HG03575 (cell line): ENCODE measurements around the gene SYF2.

Experiments used
- ATAC-seq: cut with Tn5 transposase; IDR thresholded peaks from one replicate; pipeline ENCODE4 v1.9.1; 2021; ENCODE audit not compliant: unreplicated experiment, insufficient number of reproducible peaks, low FRiP score; ENCODE audit errors: extremely low read depth

The SYF2 gene

GRCh38 chr1:25212725-25213124 is 19.6 kb downstream of the SYF2 start:
- no peak for ATAC-seq

GRCh38 chr1:25210728-25211127 is 21.6 kb downstream of the SYF2 start:
- ATAC-seq = no peak

GRCh38 chr1:25209516-25209915 is 22.8 kb downstream of the SYF2 start:
- ATAC-seq = no peak

DNA sequence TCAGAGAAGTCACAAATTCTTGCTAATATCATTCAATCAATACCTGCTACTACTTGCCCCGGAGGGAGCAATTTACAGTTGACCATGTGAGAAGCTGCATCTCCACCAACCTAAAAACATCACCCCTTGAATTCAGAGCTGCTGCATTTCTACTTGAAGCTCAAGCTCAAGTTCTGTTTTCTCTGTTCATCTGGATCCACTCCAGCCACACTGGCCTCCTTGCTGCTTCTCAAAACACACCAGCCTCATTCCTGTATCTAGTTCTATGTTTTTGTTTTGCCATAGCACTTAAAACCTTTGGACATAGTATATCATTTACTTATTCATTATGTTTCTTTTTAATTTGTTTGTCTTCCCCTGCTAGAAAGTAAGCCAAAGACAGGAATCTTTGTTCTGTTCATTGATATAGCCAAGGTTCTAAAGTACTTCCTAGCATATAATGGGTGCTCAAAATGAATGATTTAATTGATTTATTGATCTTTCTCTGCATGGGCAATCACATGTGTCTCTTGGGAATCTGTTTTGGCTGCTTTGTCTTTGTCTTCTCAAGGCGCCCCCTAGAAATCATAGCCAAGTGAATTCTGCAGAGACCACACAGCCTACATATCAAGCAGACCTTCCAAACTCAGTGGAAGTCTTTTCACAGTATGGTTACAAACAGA is 23.6 kb downstream of the SYF2 start:
- ATAC-seq = no peak

DNA sequence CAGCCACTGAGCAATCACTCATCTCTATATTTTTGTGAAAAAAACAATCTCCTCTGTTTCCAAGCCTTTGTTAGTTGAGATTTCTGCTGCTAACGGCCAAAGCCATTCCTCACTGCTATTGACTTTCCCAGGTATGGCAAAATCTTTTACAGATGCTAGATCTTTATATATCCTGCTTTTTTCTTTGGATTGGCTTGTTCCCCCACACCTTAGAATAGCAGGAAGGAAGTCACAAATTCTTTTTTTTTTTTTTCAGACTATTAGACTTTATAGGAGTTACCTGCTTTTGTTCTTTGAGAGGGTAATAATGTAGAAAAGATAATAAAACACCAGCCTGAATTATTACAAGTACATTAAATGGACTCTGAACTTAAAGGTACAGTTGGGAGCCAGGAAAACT is 24.2 kb downstream of the SYF2 start:
- ATAC-seq = no peak

DNA sequence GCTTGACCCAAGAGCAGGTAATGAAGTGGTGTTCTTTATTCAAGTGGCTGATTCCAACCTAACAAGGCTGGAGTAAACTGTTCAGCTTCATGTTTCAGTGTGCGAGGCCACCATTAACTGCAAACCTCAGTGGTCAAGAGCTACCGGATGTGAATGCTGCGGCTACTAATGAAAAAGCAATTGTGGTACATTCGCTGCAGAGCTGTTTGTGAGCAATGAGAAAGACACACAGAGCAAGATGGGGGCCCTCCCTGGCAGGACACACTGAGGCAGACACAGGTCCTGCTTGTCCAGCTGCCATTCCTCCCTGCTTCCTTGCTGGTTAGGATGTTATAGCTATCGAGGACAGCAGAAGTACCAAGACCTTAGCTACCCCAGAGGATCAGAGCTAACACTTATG is 26.1 kb downstream of the SYF2 start:
- no peak for ATAC-seq

DNA sequence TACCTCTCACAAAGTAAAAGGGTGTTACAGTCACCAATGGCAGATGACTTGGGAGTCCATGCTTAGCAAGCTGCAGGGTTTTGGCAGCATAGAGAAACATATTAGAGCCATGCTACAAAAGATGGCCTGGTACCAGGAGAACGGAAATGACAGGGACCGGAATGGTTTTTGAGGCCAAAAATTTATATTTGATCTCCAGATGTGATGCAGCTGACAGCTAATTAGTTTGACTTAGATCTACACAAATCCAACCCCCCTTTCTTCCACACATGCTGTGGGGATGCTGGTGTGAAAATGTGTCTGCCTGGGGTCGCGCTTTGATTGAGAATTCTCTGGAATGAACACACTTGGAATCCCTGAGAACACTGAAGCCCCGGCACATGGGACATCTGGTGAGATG is 26.5 kb downstream of the SYF2 start:
- no peak for ATAC-seq

- ATAC-seq = no peak
Measured at GRCh38 chr1:25204797-25205480, 27.4 kb downstream of the SYF2 start.

DNA sequence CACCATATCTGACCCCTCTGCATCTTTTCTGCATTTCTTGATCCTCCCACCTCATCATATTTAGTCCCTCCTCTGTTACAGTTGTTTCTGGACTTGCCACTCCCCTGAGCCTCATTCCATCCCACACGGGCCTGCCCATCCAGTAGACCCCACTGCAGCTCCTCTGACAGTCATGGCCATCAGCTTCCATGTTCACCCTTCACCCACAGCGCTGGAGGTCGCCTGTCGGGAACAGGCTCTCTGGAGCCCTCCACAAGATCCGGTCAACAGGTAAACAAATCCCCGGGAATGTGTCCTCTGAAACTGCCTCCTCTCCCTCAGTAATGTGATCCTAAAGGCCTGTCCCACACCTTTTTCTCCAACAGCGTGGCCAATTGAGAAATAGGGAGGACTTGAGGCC is 31.3 kb downstream of the SYF2 start:
- no peak for ATAC-seq

GRCh38 chr1:25199819-25200620 is 32.3 kb downstream of the SYF2 start:
- no peak for ATAC-seq

DNA sequence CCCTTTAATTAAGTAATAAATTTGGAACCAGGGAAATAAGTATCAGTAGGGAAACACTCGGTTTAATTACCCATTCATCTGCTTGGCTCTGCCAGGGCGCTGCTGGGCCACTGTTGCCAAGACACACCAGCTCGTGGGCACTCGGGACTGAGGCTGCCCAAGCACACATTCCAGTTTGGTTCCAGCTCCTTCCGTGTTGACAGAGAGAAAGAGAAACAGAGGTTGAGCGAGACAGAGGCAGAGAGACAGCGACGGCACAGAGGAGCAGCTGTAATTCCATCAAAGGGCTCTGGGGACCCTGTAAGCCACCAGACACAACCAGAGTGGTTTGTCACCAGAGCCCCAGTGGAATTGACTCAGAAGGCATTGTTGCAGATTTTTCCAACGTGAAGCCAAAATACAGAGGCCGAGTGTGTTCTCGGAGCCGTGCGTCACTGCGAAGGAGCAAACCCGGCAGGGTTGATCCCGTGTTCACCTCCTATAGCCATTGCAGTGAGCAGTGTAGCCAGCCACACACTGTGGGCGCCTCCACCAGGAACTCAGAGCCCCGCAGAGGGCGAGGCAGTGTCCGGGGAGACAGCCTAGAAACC is 33.5 kb downstream of the SYF2 start:
- ATAC-seq = no peak

DNA sequence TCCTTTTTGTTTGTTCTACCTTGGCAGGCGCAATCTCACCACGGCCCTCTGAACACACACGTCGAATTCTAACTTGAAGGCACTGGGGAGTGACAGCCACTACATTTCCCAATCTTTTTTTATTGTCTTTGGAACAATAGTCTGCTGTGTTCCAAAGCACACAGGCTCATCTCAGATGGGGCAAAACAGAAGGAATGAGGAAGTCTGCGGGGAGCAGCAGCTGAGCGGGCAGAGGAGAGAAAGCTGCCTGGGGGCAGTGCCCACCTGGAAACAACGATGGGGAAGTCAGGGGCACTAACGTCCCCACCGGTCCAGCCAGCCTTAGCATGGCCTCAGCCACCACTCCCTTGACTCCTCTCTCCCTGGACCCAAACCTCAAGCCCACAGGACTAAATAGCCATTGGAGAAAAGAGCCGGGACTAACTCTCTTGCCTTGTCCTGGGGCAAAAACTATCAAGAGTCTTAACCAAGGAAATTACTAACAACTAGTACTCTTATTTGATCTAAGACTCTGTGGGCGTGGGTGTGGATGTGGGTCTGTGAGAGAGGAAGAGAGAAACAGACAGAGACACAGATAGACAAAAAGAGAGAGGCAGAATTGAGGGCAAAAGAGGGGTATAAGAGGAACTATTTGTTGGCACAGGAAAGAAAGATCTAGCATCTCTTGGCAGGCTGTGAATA is 34.2 kb downstream of the SYF2 start:
- no peak for ATAC-seq

DNA sequence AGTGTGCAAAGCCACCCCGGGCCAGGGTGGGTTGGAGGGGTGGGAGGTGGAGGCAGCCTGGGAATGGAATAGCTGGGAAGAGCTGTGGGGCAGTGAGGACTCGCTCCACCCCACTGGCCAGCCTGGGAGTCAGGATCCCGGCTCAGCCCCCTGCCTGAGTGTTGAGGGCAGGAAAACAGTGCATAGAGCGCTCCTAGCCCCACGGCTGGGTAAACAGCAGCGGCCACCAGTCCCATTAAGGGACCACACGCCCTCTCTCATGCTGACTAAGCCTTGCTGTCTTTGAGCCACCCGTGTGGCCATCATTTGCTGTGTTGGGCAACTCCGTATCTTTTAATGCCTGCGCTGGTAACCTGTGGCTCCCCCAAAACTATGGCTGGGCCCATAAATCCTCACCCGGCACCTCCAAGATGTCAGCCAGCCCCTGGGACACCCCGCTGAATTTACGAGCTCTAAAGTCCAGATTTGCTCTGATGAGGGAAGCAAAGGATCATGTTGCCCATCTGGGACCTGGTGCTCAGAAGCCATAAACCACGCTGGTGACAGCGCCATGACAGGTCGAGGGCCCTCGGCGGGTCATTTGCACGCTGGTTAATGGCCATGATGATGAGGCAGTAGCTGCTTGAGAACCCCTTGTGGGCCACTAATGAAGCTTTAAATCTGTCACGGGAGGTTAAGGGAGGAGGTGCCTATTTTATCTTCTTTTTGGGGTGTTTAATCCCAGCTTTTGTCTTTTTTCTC is 34.9 kb downstream of the SYF2 start:
- ATAC-seq = no peak

DNA sequence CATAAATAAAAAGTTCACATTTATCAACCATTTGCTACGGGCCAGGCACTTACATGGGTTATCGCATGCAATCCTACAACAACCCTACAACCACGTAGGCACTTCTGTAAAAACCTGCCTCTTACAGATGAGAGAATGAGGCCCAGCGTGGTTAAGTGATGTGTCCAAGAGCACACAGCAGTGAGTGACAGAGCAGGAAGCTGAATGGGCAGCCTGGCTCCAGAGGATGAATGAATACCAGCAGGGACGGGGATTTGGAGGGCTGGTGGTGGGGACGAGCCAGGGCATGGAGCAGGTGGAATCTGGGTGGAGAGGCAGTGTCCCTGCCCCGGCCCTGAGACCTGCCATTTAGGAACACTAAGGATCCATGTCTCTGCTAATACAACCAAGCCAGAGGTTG is 35.5 kb downstream of the SYF2 start:
- no peak for ATAC-seq

GRCh38 chr1:25195835-25196234 is 36.5 kb downstream of the SYF2 start:
- ATAC-seq = no peak

DNA sequence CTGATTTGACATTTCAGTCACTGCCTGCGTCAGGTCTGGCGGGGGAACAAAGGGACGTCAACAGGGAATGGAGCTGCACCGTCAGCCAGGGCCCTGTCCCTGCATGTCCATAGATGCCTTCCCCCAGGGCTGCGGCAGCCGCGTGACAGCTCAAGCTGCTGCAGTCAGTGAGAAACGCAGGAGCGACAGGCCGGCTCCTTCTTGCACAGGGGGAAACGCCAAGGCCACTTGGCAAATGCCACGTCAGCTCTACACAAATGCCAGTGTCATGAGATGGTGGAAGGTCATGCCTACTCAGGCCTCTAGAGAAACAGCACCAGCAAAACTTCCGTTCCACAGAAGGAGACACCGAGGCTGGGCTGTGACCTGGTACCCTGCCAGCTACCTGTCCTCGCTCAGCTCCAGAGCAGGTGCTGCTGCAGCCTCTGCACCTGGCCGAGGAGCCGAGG is 37.7 kb downstream of the SYF2 start:
- no peak for ATAC-seq

DNA sequence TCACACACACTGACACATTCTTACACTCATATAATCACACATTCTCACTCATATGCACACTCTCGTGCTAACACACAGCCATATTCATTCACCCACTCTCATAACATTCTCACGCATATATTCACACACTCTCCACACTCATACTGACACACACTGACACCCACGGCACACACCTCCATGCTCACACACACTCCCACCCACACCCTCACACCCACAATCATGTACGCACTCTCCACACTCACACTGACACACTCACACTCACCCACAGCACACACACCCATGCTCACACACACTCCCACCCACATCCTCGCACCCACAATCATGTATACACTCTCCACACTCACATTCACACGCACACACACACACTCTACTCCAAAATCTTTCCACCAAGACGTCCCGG is 38.2 kb downstream of the SYF2 start:
- no peak for ATAC-seq

DNA sequence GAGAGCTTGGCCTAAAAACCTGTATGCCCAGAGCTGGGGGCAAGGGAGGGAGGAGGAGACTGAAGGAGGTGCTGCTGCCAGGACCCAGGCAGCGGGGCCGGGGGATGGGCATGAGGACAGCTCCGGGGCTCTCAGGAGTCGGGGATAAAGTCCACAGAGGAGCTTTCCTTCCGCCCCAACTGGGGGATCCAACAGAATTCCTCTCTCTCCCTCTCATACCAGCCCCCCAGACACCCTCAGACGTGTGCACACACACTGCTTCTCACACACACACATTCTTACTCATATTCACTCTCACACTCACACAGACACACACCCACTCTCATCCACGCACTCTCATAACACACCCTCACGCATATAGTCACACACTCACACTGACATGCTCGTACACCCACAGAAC is 39.1 kb downstream of the SYF2 start:
- ATAC-seq = no peak

DNA sequence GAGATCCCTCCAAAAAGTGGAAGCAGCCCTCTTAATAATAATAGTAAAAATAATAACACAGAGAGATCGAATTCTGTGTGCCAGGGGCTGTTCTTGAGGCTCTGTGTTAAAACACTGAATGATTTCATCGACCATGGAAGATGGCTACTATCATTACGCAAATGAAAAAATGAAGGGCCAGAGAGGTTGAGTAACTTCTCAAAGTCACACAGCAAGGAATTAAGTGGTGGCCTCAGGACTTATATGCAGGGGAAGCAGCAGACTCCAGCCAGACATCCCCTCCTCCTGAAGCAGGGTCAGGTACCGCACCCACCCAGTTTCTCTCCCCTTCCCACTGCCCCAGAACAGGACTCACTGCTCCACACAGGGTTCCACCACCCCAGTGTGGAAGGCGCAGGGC is 40.1 kb downstream of the SYF2 start:
- ATAC-seq = no peak
